Keratinocyte (primary cell): ENCODE measurements around the gene CHST15. TPM values are rescaled to one million over a fixed set of nuclear protein-coding genes. Genes with fewer than 3 reads are reported as not detected.

ENCODE experiments used
- DNase-seq: peaks from one replicate; pipeline ENCODE4 v3.0.0-alpha.2; 2011; ENCODE audit warnings: low read depth, missing footprints, low spot score
- FAIRE-seq: peaks from 2 replicates; lab custom pipeline; 2011; peaks lifted over from hg19 to GRCh38; lab: Jason Lieb, UNC
- H2AFZ ChIP-seq: 2 replicates; pipeline ENCODE4 v1.6.0; 2012; ENCODE audit warnings: low read length, control low read depth, inconsistent platforms; ENCODE audit not compliant: control insufficient read depth
- H3K27ac ChIP-seq: 2 replicates; pipeline ENCODE4 v1.5.1; 2011; ENCODE audit warnings: low read length; ENCODE audit not compliant: control insufficient read depth, insufficient read depth
- H3K27me3 ChIP-seq: 3 replicates; pipeline ENCODE4 v1.6.0; 2011; ENCODE audit warnings: low read length; ENCODE audit not compliant: control insufficient read depth, insufficient read depth; ENCODE audit errors: extremely low read depth
- H3K36me3 ChIP-seq, 2 experiments: 2 replicates in 1 of 2; 3 replicates in 1 of 2; pipeline ENCODE4 v1.5.1; 2011; ENCODE audit warnings: low read length in 2 of 2, mild to moderate bottlenecking in 1 of 2; ENCODE audit not compliant: control insufficient read depth in 2 of 2, insufficient read depth in 2 of 2; ENCODE audit errors: extremely low read depth in 1 of 2
- H3K4me1 ChIP-seq: 3 replicates; pipeline ENCODE4 v1.5.1; 2011; ENCODE audit warnings: low read length; ENCODE audit not compliant: control insufficient read depth, insufficient read depth; ENCODE audit errors: extremely low read depth
- H3K4me2 ChIP-seq: 3 replicates; pipeline ENCODE4 v1.6.0; 2011; ENCODE audit warnings: low read depth, low read length; ENCODE audit not compliant: control insufficient read depth, insufficient read depth; ENCODE audit errors: extremely low read depth
- H3K4me3 ChIP-seq, 3 experiments: fragments of 200-600 bp in 1 of 3; sonication (generic) in 1 of 3; 2 replicates in 2 of 3; 3 replicates in 1 of 3; pipeline ENCODE4 v1.5.1; 2011 to 2016; ENCODE audit warnings: low read length in 3 of 3, mild to moderate bottlenecking in 3 of 3, control low read depth in 2 of 3, inconsistent platforms in 1 of 3, low read depth in 1 of 3, mixed read lengths in 1 of 3, mixed run types in 1 of 3, moderate library complexity in 1 of 3; ENCODE audit not compliant: control insufficient read depth in 2 of 3, insufficient read depth in 2 of 3; ENCODE audit errors: extremely low read depth in 1 of 3
- H3K79me2 ChIP-seq: 2 replicates; pipeline ENCODE4 v1.6.0; 2012; ENCODE audit warnings: low read length; ENCODE audit not compliant: control insufficient read depth, insufficient read depth
- H3K9ac ChIP-seq: 3 replicates; pipeline ENCODE4 v1.6.0; 2011; ENCODE audit warnings: low read length; ENCODE audit not compliant: control insufficient read depth, insufficient read depth; ENCODE audit errors: extremely low read depth
- H3K9me1 ChIP-seq: 3 replicates; pipeline ENCODE4 v1.6.0; 2011; ENCODE audit warnings: low read length; ENCODE audit not compliant: control insufficient read depth, insufficient read depth; ENCODE audit errors: extremely low read depth
- H3K9me3 ChIP-seq: 2 replicates; pipeline ENCODE4 v1.5.1; 2012; ENCODE audit warnings: low read depth, low read length; ENCODE audit not compliant: control insufficient read depth
- H4K20me1 ChIP-seq: 3 replicates; pipeline ENCODE4 v1.6.0; 2011; ENCODE audit warnings: low read length; ENCODE audit not compliant: control insufficient read depth, insufficient read depth; ENCODE audit errors: extremely low read depth
- EZH2 ChIP-seq: IDR thresholded peaks from one replicate; pipeline ENCODE4 v1.6.1; 2012; ENCODE audit warnings: inconsistent platforms, mild to moderate bottlenecking, low read length, moderate library complexity
- dilution Hi-C: fragments of 300-500 bp; cut with MboI; formaldehyde crosslinking; loops from one replicate; pipeline ENCODE4 v1.7.0; 2020; ENCODE audit warnings: low sequenced_read_pairs; ENCODE audit not compliant: extremely low pct_ligation_motif_present
- polyA plus RNA-seq, 5 experiments: library from polyadenylated mRNA; depleted of rRNA in 3 of 5; stranded (reverse) in 3 of 5; stranded (forward) in 1 of 5; unstranded in 1 of 5; fragments of >200 nt; gene quantifications; 1 replicate in 1 of 5; 2 replicates in 3 of 5; 3 replicates in 1 of 5; pipeline versions ENCODE4 v1.2.1 to v1.2.3, GENCODE V29; 2011 to 2012; ENCODE audit warnings: missing spikeins in 2 of 5, low read depth in 1 of 5, low replicate concordance in 1 of 5
- TF ChIP-seq, protein P1 (sequence below), 3 experiments: IDR thresholded peaks in 1 of 3; conservative IDR thresholded peaks in 1 of 3; optimal IDR thresholded peaks in 1 of 3; 2 replicates in 2 of 3; 3 replicates in 1 of 3; pipeline versions ENCODE3 to v1.5.1; 2011; ENCODE audit warnings: low read length in 3 of 3, mild to moderate bottlenecking in 3 of 3, moderate library complexity in 2 of 3, control low read depth in 1 of 3, inconsistent platforms in 1 of 3; ENCODE audit not compliant: insufficient read depth in 2 of 3; ENCODE audit errors: extremely low read depth in 1 of 3

Gene CHST15
- polyA plus RNA-seq, 1 donor (not counting 4 experiments of a cell fraction or from before 2014, with no cell fraction given) = 24.5 TPM

DNA sequence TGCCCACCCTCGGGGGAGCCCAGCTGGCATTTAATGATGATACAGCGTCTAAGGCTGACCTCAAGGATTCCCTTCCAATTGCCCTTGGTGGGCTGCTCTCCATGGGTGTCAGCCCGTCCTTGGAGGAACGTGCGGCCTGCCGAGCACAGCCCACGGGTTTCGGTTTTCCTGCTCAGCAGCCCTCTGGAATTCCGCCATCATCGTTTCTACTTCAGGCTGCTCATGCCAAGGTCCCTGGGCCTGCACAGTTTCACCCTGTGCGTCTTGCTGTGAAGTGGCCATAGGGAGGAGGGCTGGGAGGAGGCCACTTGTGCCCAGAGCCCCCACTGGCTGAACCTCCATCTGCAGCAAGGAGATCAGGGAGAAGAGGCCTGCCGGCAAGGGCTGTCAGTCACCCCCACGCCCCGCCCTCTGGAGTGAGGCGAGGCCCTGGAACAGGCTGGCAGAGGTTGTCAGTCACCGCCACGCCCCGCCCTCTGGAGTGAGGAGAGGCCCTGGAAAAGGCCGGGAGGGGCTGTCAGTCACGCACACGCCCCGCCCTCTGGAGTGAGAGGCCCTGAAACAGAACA lies 82.8 kb downstream of the CHST15 start:
- Histone ChIP-seq H3K27me3 (no peaks in the 10 kb centered on the region), H3K9me3 (no peaks in the 10 kb centered on the region), H3K4me3 (no peak overlapping the region), H4K20me1 (no peaks in the 10 kb centered on the region), H2AFZ (no peak overlapping the region), H3K9me1 (no peaks in the 10 kb centered on the region), H3K79me2 (no peaks in the 10 kb centered on the region), H3K9ac (no peak overlapping the region), H3K4me2 (no peak overlapping the region), H3K27ac (no peak overlapping the region), H3K36me3 (peaks cover 27 to 28% of the 10 kb centered on the region in 2 experiments), H3K4me1 (no peaks in the 10 kb centered on the region)
- DNase-seq = no peak
- FAIRE-seq = no peak
- dilution Hi-C loops = no loop called here
- TF ChIP-seq EZH2 = no peak
- TF ChIP-seq, protein P1, sequence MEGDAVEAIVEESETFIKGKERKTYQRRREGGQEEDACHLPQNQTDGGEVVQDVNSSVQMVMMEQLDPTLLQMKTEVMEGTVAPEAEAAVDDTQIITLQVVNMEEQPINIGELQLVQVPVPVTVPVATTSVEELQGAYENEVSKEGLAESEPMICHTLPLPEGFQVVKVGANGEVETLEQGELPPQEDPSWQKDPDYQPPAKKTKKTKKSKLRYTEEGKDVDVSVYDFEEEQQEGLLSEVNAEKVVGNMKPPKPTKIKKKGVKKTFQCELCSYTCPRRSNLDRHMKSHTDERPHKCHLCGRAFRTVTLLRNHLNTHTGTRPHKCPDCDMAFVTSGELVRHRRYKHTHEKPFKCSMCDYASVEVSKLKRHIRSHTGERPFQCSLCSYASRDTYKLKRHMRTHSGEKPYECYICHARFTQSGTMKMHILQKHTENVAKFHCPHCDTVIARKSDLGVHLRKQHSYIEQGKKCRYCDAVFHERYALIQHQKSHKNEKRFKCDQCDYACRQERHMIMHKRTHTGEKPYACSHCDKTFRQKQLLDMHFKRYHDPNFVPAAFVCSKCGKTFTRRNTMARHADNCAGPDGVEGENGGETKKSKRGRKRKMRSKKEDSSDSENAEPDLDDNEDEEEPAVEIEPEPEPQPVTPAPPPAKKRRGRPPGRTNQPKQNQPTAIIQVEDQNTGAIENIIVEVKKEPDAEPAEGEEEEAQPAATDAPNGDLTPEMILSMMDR (optimal IDR thresholded peaks at IDR 0.05 in 1 of 3, IDR thresholded peaks at IDR 0.05 in 1 of 3, conservative IDR thresholded peaks at IDR 0.05 in 1 of 3; ENCODE audit: extremely low read depth in 1 of 3, insufficient read depth in 2 of 3, low read length in 3 of 3) = no peak

DNA sequence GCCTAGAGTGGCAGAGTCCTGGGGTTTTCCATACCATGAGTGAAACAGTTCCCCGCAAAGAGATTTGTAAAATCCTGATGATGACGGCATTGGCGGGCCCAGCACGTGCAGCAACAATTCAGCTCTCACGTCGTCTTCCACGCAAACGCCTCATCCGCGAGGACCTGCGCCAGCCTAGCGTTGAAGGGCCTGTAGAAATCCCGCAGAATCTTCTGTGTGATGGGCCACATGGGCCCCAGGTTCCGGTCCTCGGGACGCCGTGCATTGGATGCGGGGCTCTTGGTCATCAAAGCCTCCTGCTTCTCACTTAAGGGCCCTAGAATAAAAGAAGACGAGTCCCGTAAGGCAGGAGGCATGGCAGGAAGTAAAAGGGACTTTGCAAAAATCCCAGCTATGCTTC lies 83.4 kb downstream of the CHST15 start:
- Histone ChIP-seq H3K4me1 (no peaks in the 10 kb centered on the region), H3K4me3 (no peak overlapping the region), H3K9ac (no peak overlapping the region), H3K79me2 (no peaks in the 10 kb centered on the region), H3K36me3 (peaks cover 28% of the 10 kb centered on the region in 2 experiments), H4K20me1 (no peaks in the 10 kb centered on the region), H3K27me3 (no peaks in the 10 kb centered on the region), H2AFZ (no peak overlapping the region), H3K4me2 (no peak overlapping the region), H3K9me3 (no peaks in the 10 kb centered on the region), H3K27ac (no peak overlapping the region), H3K9me1 (no peaks in the 10 kb centered on the region)
- DNase-seq (no peak), FAIRE-seq (no peak)
- no peak for TF ChIP-seq EZH2
- TF ChIP-seq, protein P1 (optimal IDR thresholded peaks at IDR 0.05 in 1 of 3, IDR thresholded peaks at IDR 0.05 in 1 of 3, conservative IDR thresholded peaks at IDR 0.05 in 1 of 3; ENCODE audit: extremely low read depth in 1 of 3, insufficient read depth in 2 of 3, low read length in 3 of 3) = no peak
- dilution Hi-C loops = no loop called here
